A549 (cell line): ENCODE results near the gene ALDH3A2. TPM values are rescaled to one million over a fixed set of nuclear protein-coding genes. Genes with fewer than 3 reads are reported as not detected.
"Not testable (repeated sequence)": the region's sequence is repeated elsewhere in the genome, so short reads cannot be mapped to it uniquely, and the experiment has no call there.

ENCODE experiments used
- ATAC-seq, 2 experiments: fragments of 200-7000 bp in 1 of 2; fragments of >200 bp in 1 of 2; cut with Nextera tagmentation in 1 of 2; cut with Tn5 transposase in 1 of 2; 3 replicates each; pipeline versions ENCODE4 v1.8.0 to v1.9.1; 2018 to 2020; ENCODE audit warnings: mild to moderate bottlenecking in 1 of 2, moderate library complexity in 1 of 2
- CTCF ChIA-PET: fragments of 300-600 bp; sonication (Branson Sonifier 250); formaldehyde crosslinking; extraction: SDS; loops from one replicate; lab custom pipeline; 2021; ENCODE audit warnings: antibody characterized with exemption, inconsistent platforms; lab: Yijun Ruan, JAX
- POLR2A ChIA-PET: fragments of 350-600 bp; formaldehyde crosslinking; extraction: SDS; loops from one replicate; lab custom pipeline; 2021; ENCODE audit warnings: antibody characterized with exemption, inconsistent platforms; lab: Yijun Ruan, JAX
- DNase-seq, 2 experiments: peaks; one replicate each; pipeline versions ENCODE4 v3.0.0 to v3.0.0-alpha.2; 2011 to 2016; ENCODE audit warnings: low read depth in 1 of 2, low spot score in 1 of 2
- FAIRE-seq: peaks from 2 replicates; lab custom pipeline; 2011; peaks lifted over from hg19 to GRCh38; lab: Jason Lieb, UNC
- H3K27ac ChIP-seq, 2 experiments: fragments of >200 bp; sonication (Bioruptor Twin); formaldehyde crosslinking; 3 replicates each; pipeline ENCODE4 v1.5.1; 2016 to 2017
- H3K4me1 ChIP-seq: fragments of >200 bp; sonication (Bioruptor Twin); formaldehyde crosslinking; 3 replicates; pipeline ENCODE4 v1.6.1; 2016
- H3K4me2 ChIP-seq: fragments of >200 bp; sonication (Bioruptor Twin); formaldehyde crosslinking; 3 replicates; pipeline ENCODE4 v1.6.1; 2016
- H3K4me3 ChIP-seq: fragments of >200 bp; sonication (Bioruptor Twin); formaldehyde crosslinking; 3 replicates; pipeline ENCODE4 v1.5.1; 2016
- H3K9me3 ChIP-seq: fragments of >200 bp; sonication (Bioruptor Twin); formaldehyde crosslinking; 3 replicates; pipeline ENCODE4 v1.6.1; 2016
- CHD2 ChIP-seq: fragments of 150-350 bp; IDR thresholded peaks from 2 replicates; pipeline ENCODE4 v1.6.1; 2014; ENCODE audit warnings: low read length; ENCODE audit not compliant: partially characterized antibody
- CHD4 ChIP-seq: fragments of 200-600 bp; sonication (generic); IDR thresholded peaks from 2 replicates; pipeline ENCODE4 v1.6.1; 2016; ENCODE audit warnings: antibody characterized with exemption, mild to moderate bottlenecking, borderline replicate concordance
- CTCF ChIP-seq: fragments of >200 bp; sonication (Bioruptor Twin); formaldehyde crosslinking; IDR thresholded peaks from 3 replicates; pipeline ENCODE4 v1.5.1; 2016
- ESRRA ChIP-seq: fragments of 150-350 bp; IDR thresholded peaks from 2 replicates; pipeline ENCODE4 v1.6.1; 2014; ENCODE audit warnings: mild to moderate bottlenecking, low read length, borderline replicate concordance
- FOXS1 ChIP-seq: fragments of 250-450 bp; sonication (Bioruptor Pico); IDR thresholded peaks from 2 replicates; pipeline ENCODE4 v1.5.0; 2020; ENCODE audit warnings: mild to moderate bottlenecking, moderate library complexity
- GATA3 ChIP-seq: IDR thresholded peaks from 2 replicates; pipeline ENCODE4 v1.6.1; 2012; ENCODE audit warnings: borderline replicate concordance
- MAZ ChIP-seq: fragments of 150-350 bp; IDR thresholded peaks from 2 replicates; pipeline ENCODE4 v1.6.1; 2014; ENCODE audit warnings: antibody characterized with exemption, low read depth, low read length, borderline replicate concordance
- NFE2L2 ChIP-seq: fragments of 150-350 bp; conservative IDR thresholded peaks from 2 replicates; pipeline ENCODE4 v1.6.1; 2014; ENCODE audit warnings: low read length
- POLR2A ChIP-seq: IDR thresholded peaks from 2 replicates; pipeline ENCODE4 v1.6.1; 2012; ENCODE audit warnings: mild to moderate bottlenecking, low read length
- POLR2AphosphoS2 ChIP-seq: conservative IDR thresholded peaks from 2 replicates; pipeline ENCODE4 v1.6.1; 2012; ENCODE audit warnings: low read length, improper control_type of control experiment, inconsistent platforms
- RARB ChIP-seq: fragments of 250-450 bp; sonication (Bioruptor Pico); IDR thresholded peaks from 2 replicates; pipeline ENCODE4 v1.8.0; 2021; ENCODE audit warnings: mild to moderate bottlenecking, moderate library complexity
- RFX5 ChIP-seq: fragments of 450-650 bp; IDR thresholded peaks from 2 replicates; pipeline ENCODE4 v1.7.1; 2014; ENCODE audit warnings: antibody characterized with exemption, mild to moderate bottlenecking, moderate library complexity
- WGBS: methylation state at CpG from one replicate; pipeline ENCODE4 v1.1.6; 2017; ENCODE audit errors: missing lambda C conversion rate; 5-methylcytosine and 5-hydroxymethylcytosine counted together
- polyA plus RNA-seq, 4 experiments: library from polyadenylated mRNA; depleted of rRNA in 3 of 4; stranded (reverse); fragments of >200 nt; fragmentation: RNase III in 1 of 4; extraction: RNeasy Plus Mini Kit Qiagen cat#74134 plus additional on column Dnase treatment in 1 of 4; gene quantifications; 2 replicates in 3 of 4; 3 replicates in 1 of 4; pipeline ENCODE4 v1.2.3, GENCODE V29; 2011 to 2017
- TF ChIP-seq, protein P1 (sequence below): fragments of >200 bp; sonication (Bioruptor Twin); formaldehyde crosslinking; IDR thresholded peaks from 2 replicates; pipeline ENCODE4 v1.6.1; 2016
- TF ChIP-seq, protein P2 (sequence below): IDR thresholded peaks from 2 replicates; pipeline ENCODE4 v1.6.1; 2012
- TF ChIP-seq, protein P3 (sequence below): fragments of 200-600 bp; sonication (generic); IDR thresholded peaks from 2 replicates; pipeline ENCODE4 v1.6.1; 2016; ENCODE audit warnings: antibody characterized with exemption, mild to moderate bottlenecking, moderate library complexity
- TF ChIP-seq, protein P4 (sequence below): IDR thresholded peaks from 2 replicates; pipeline ENCODE4 v1.6.1; 2012

The ALDH3A2 gene
- polyA plus RNA-seq, 2 of the 4 experiments (the other 2 are of a cell fraction), result 140 to 195 TPM

DNA sequence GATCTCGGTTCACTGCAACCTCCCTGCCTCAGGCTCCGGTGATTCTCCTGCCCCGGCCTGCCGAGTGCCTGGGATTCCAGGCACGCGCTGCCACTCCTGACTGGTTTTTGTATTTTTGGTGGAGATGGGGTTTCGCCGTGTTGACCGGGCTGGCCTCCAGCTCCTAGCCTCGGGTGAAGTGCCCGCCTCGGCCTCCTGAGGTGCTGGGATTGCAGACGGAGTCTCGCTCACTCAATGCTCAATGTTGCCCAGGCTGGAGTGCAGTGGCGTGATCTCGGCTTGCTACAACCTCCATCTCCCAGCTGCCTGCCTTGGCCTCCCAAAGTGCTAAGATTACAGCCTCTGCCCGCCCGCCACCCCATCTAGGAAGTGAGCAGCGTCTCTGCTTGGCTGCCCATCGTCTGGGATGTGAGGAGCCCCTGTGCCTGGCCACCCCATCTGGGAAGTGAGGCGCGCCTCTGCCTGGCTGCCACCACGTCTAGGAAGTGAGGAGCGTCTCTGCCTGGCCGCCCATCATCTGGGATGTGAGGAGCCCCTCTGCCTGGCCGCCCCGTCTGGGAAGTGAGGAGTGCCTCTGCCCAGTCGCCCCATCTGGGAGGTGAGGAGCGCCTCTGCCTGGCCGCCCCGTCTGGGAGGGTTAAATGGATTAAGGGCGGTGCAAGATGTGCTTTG lies 36.5 kb downstream of the ALDH3A2 start:
- DNase-seq, H3K4me3 ChIP-seq, POLR2A ChIA-PET, FAIRE-seq, H3K4me2 ChIP-seq, H3K4me1 ChIP-seq, H3K27ac ChIP-seq, H3K9me3 ChIP-seq, ATAC-seq: not testable (repeated sequence)
- CTCF ChIA-PET, result interaction anchor here (0.6 to 1.6 kb wide), 3 partner anchors 11 to 65 kb away, joined by 3 to 5 read pairs (median 3); no protein-coding TSS in a partner anchor
- 96% methylated on average over 21 of the region's 32 CpGs for WGBS

GRCh38 chr17:19686400-19687090 lies 38.0 kb downstream of the ALDH3A2 start:
- H3K27ac ChIP-seq, result no peak overlapping the region
- no peak overlapping the region for H3K4me2 ChIP-seq
- DNase-seq (no peak), ATAC-seq (no peak), FAIRE-seq (peak; percentile 63)
- peaks cover 3% of the 10 kb centered on the region; the same call in 1 of the 3 replicates for H3K9me3 ChIP-seq
- no peak overlapping the region for H3K4me3 ChIP-seq
- TF ChIP-seq, protein P1, sequence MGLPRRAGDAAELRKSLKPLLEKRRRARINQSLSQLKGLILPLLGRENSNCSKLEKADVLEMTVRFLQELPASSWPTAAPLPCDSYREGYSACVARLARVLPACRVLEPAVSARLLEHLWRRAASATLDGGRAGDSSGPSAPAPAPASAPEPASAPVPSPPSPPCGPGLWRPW, result no peak
- TF ChIP-seq CHD2, result no peak
- TF ChIP-seq CTCF, result no peak
- no peak for TF ChIP-seq FOXS1 (CRISPR knock-in tag)
- TF ChIP-seq ESRRA, result no peak
- ChIA-PET CTCF (interaction anchor here (1.0 to 1.6 kb wide), 2 partner anchors 8 to 58 kb away, joined by 3 read pairs; no protein-coding TSS in a partner anchor), POLR2A (interaction anchor here (0.6 kb wide), 1 partner anchor 58 kb away, joined by 4 read pairs; no protein-coding TSS in a partner anchor)
- 94% methylated on average over 2 of the region's 2 CpGs for WGBS
- no peaks in the 10 kb centered on the region for H3K4me1 ChIP-seq

- Histone ChIP-seq H3K4me2 (no peak overlapping the region), H3K4me3 (no peak overlapping the region), H3K4me1 (peaks cover 7% of the 10 kb centered on the region; the same call in 1 of the 3 replicates), H3K27ac (0 out of 6 replicates have a peak overlapping the region, but pooled peaks of 1 of the 2 experiments have one; percentile 59), H3K9me3 (no peaks in the 10 kb centered on the region)
- ChIA-PET CTCF (interaction anchor here (0.9 to 3.3 kb wide), 7 partner anchors 14 to 65 kb away, joined by 3 to 17 read pairs (median 4); partner anchors contain the start of gene SLC47A2), POLR2A (no interaction called here)
- TF ChIP-seq RFX5 (no peak), RARB (CRISPR knock-in tag) (no peak), CTCF (no peak), NFE2L2 (no peak), POLR2A (no peak), CHD4 (no peak), POLR2AphosphoS2 (no peak), MAZ (no peak), GATA3 (no peak), ESRRA (no peak)
- TF ChIP-seq, protein P2, sequence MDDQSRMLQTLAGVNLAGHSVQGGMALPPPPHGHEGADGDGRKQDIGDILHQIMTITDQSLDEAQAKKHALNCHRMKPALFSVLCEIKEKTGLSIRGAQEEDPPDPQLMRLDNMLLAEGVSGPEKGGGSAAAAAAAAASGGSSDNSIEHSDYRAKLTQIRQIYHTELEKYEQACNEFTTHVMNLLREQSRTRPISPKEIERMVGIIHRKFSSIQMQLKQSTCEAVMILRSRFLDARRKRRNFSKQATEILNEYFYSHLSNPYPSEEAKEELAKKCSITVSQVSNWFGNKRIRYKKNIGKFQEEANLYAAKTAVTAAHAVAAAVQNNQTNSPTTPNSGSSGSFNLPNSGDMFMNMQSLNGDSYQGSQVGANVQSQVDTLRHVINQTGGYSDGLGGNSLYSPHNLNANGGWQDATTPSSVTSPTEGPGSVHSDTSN, result no peak
- TF ChIP-seq, protein P3, sequence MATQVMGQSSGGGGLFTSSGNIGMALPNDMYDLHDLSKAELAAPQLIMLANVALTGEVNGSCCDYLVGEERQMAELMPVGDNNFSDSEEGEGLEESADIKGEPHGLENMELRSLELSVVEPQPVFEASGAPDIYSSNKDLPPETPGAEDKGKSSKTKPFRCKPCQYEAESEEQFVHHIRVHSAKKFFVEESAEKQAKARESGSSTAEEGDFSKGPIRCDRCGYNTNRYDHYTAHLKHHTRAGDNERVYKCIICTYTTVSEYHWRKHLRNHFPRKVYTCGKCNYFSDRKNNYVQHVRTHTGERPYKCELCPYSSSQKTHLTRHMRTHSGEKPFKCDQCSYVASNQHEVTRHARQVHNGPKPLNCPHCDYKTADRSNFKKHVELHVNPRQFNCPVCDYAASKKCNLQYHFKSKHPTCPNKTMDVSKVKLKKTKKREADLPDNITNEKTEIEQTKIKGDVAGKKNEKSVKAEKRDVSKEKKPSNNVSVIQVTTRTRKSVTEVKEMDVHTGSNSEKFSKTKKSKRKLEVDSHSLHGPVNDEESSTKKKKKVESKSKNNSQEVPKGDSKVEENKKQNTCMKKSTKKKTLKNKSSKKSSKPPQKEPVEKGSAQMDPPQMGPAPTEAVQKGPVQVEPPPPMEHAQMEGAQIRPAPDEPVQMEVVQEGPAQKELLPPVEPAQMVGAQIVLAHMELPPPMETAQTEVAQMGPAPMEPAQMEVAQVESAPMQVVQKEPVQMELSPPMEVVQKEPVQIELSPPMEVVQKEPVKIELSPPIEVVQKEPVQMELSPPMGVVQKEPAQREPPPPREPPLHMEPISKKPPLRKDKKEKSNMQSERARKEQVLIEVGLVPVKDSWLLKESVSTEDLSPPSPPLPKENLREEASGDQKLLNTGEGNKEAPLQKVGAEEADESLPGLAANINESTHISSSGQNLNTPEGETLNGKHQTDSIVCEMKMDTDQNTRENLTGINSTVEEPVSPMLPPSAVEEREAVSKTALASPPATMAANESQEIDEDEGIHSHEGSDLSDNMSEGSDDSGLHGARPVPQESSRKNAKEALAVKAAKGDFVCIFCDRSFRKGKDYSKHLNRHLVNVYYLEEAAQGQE, result no peak
- TF ChIP-seq, protein P4, sequence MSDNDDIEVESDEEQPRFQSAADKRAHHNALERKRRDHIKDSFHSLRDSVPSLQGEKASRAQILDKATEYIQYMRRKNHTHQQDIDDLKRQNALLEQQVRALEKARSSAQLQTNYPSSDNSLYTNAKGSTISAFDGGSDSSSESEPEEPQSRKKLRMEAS, result no peak
- ATAC-seq (no peak), DNase-seq (no peak), FAIRE-seq (no peak)
- 82% methylated on average over 4 of the region's 4 CpGs for WGBS
Observed at GRCh38 chr17:19702217-19702641, 53.7 kb downstream of the ALDH3A2 start.
